SU-DHL-6 (cell line): Measurements from ENCODE around the gene PTPRN2.

Experiments used
- H2AFZ ChIP-seq: fragments of 200-600 bp; sonication (generic); 2 replicates; pipeline ENCODE4 v1.6.1; 2014; ENCODE audit warnings: low read depth, mild to moderate bottlenecking, moderate library complexity, mixed read lengths, antibody characterized with exemption, low read length; ENCODE audit not compliant: severe bottlenecking
- H3F3A ChIP-seq: fragments of 200-600 bp; shearing (Covaris generic); 2 replicates; pipeline ENCODE4 v1.6.0; 2016; ENCODE audit warnings: antibody characterized with exemption, mild to moderate bottlenecking; ENCODE audit not compliant: insufficient read depth
- H3K27ac ChIP-seq: fragments of 200-600 bp; sonication (generic); 2 replicates; pipeline ENCODE4 v1.5.1; 2016; ENCODE audit warnings: low read depth, mild to moderate bottlenecking, low read length, moderate library complexity, mixed read lengths
- H3K27me3 ChIP-seq: fragments of 200-600 bp; sonication (generic), shearing (Covaris generic); 2 replicates; pipeline ENCODE4 v1.6.0; 2014; ENCODE audit warnings: mild to moderate bottlenecking, low read length
- H3K36me3 ChIP-seq: fragments of 200-600 bp; sonication (generic); 2 replicates; pipeline ENCODE4 v1.6.1; 2014; ENCODE audit warnings: mild to moderate bottlenecking, low read length, mixed read lengths
- H3K4me2 ChIP-seq: fragments of 300-600, 200-600 bp; shearing (Covaris generic), sonication (generic); 2 replicates; pipeline ENCODE4 v1.6.0; 2014; ENCODE audit warnings: low read length, low read depth, mild to moderate bottlenecking; ENCODE audit not compliant: poor library complexity, severe bottlenecking
- H3K4me3 ChIP-seq: fragments of 200-600 bp; sonication (generic); 2 replicates; pipeline ENCODE4 v1.5.1; 2014; ENCODE audit warnings: antibody characterized with exemption, low read length, mild to moderate bottlenecking, mixed read lengths; ENCODE audit not compliant: insufficient read depth, poor library complexity, severe bottlenecking
- H3K79me2 ChIP-seq: fragments of 200-600 bp; sonication (generic); 2 replicates; pipeline ENCODE4 v1.6.1; 2014; ENCODE audit warnings: mild to moderate bottlenecking, low read length, moderate library complexity; ENCODE audit not compliant: insufficient read depth
- H3K9ac ChIP-seq: fragments of 200-600 bp; sonication (generic); 2 replicates; pipeline ENCODE4 v1.7.0; 2014; ENCODE audit warnings: mild to moderate bottlenecking, low read length
- H3K9me2 ChIP-seq: fragments of 200-600 bp; sonication (generic); replicated peaks from 2 replicates; pipeline ENCODE4 v1.6.1; 2014; ENCODE audit warnings: low read length; ENCODE audit not compliant: insufficient read depth
- H3K9me3 ChIP-seq: fragments of 200-600 bp; sonication (generic); 2 replicates; pipeline ENCODE4 v1.6.1; 2014; ENCODE audit warnings: low read length, mixed read lengths; ENCODE audit not compliant: insufficient read depth
- H4K20me1 ChIP-seq: fragments of 200-600 bp; sonication (generic); 2 replicates; pipeline ENCODE4 v1.6.1; 2014; ENCODE audit warnings: low read depth, mild to moderate bottlenecking, antibody characterized with exemption, low read length, moderate library complexity, mixed read lengths
- CTCF ChIP-seq: fragments of 200-600 bp; sonication (generic); IDR thresholded peaks from one replicate; pipeline ENCODE4 v1.5.1; 2017; ENCODE audit warnings: antibody characterized with exemption, mild to moderate bottlenecking, low read length, moderate library complexity; ENCODE audit not compliant: insufficient read depth, poor library complexity, severe bottlenecking
- EZH2phosphoT487 ChIP-seq: fragments of 200-600 bp; sonication (generic), shearing (Covaris generic); conservative IDR thresholded peaks from 2 replicates; pipeline ENCODE4 v1.6.1; 2018; ENCODE audit warnings: mild to moderate bottlenecking, antibody characterized with exemption, low read length, moderate library complexity, mixed read lengths

PTPRN2 gene

GRCh38 chr7:158405324-158405723 is 182.3 kb downstream of the PTPRN2 start:
- Histone ChIP-seq H3K9ac (no peak overlapping the region), H3K4me3 (no peak overlapping the region), H3K27me3 (no peaks in the 10 kb centered on the region), H2AFZ (no peak overlapping the region), H4K20me1 (no peaks in the 10 kb centered on the region), H3K36me3 (no peaks in the 10 kb centered on the region), H3K4me2 (no peak overlapping the region), H3K9me3 (no peaks in the 10 kb centered on the region), H3K79me2 (no peaks in the 10 kb centered on the region), H3F3A (no peaks in the 10 kb centered on the region), H3K9me2 (no peaks in the 10 kb centered on the region), H3K27ac (no peak overlapping the region)
- TF ChIP-seq CTCF (no peak), EZH2phosphoT487 (no peak)

GRCh38 chr7:158404031-158404761 is 183.4 kb downstream of the PTPRN2 start:
- no peak overlapping the region for H3K4me3 ChIP-seq
- no peaks in the 10 kb centered on the region for H3K36me3 ChIP-seq
- no peaks in the 10 kb centered on the region for H3K9me2 ChIP-seq
- no peaks in the 10 kb centered on the region for H3K27me3 ChIP-seq
- H3K9me3 ChIP-seq: no peaks in the 10 kb centered on the region
- no peak overlapping the region for H3K4me2 ChIP-seq
- no peaks in the 10 kb centered on the region for H3K79me2 ChIP-seq
- H3K9ac ChIP-seq: no peak overlapping the region
- H4K20me1 ChIP-seq: no peaks in the 10 kb centered on the region
- TF ChIP-seq EZH2phosphoT487 (no peak), CTCF (no peak)
- H3F3A ChIP-seq: no peaks in the 10 kb centered on the region
- no peak overlapping the region for H3K27ac ChIP-seq
- no peak overlapping the region for H2AFZ ChIP-seq

GRCh38 chr7:158403013-158403821 is 184.4 kb downstream of the PTPRN2 start:
- no peaks in the 10 kb centered on the region for H3K9me3 ChIP-seq
- no peak overlapping the region for H3K9ac ChIP-seq
- H3K4me2 ChIP-seq: no peak overlapping the region
- no peak overlapping the region for H3K27ac ChIP-seq
- H3K27me3 ChIP-seq: no peaks in the 10 kb centered on the region
- no peak for TF ChIP-seq CTCF
- TF ChIP-seq EZH2phosphoT487: no peak
- H4K20me1 ChIP-seq: no peaks in the 10 kb centered on the region
- no peaks in the 10 kb centered on the region for H3K36me3 ChIP-seq
- no peaks in the 10 kb centered on the region for H3K79me2 ChIP-seq
- H3K9me2 ChIP-seq: no peaks in the 10 kb centered on the region
- H3K4me3 ChIP-seq: no peak overlapping the region
- no peaks in the 10 kb centered on the region for H3F3A ChIP-seq
- H2AFZ ChIP-seq: no peak overlapping the region
